Bronchial epithelial cell (primary cell): ENCODE measurements around the gene MRTFB. TPM values are rescaled to one million over a fixed set of nuclear protein-coding genes. Genes with fewer than 3 reads are reported as not detected.

ENCODE experiments used
- DNase-seq: peaks from one replicate; pipeline ENCODE4 v3.0.0-alpha.2; 2010; ENCODE audit warnings: low read depth
- FAIRE-seq: peaks from 2 replicates; lab custom pipeline; 2011; peaks lifted over from hg19 to GRCh38; lab: Jason Lieb, UNC
- H3K27me3 ChIP-seq: 2 replicates; pipeline ENCODE4 v1.5.1; 2011; ENCODE audit warnings: low read length; ENCODE audit not compliant: control insufficient read depth, insufficient read depth
- H3K36me3 ChIP-seq: 2 replicates; pipeline ENCODE4 v1.5.1; 2011; ENCODE audit warnings: low read length; ENCODE audit not compliant: control insufficient read depth, insufficient read depth
- H3K4me3 ChIP-seq: 2 replicates; pipeline ENCODE4 v1.5.1; 2011; ENCODE audit warnings: mild to moderate bottlenecking, low read depth, low read length, control low read depth
- total RNA-seq: library from RNA; depleted of rRNA; stranded (reverse); fragments of >200 nt; gene quantifications from 2 replicates; pipeline ENCODE4 v1.2.1, GENCODE V29; 2014
- TF ChIP-seq, protein P1 (sequence below): IDR thresholded peaks from 2 replicates; pipeline ENCODE4 v1.5.1; 2011; ENCODE audit warnings: mild to moderate bottlenecking, moderate library complexity, low read length, control low read depth, inconsistent platforms; ENCODE audit not compliant: insufficient read depth, severe bottlenecking

The MRTFB gene
- total RNA-seq, 1 donor from 2014 or later: 6.8 TPM

GRCh38 chr16:14280541-14280940 is 209.4 kb downstream of the MRTFB start:
- Histone ChIP-seq H3K4me3 (no peak overlapping the region), H3K27me3 (no peaks in the 10 kb centered on the region), H3K36me3 (no peaks in the 10 kb centered on the region)
- TF ChIP-seq, protein P1, sequence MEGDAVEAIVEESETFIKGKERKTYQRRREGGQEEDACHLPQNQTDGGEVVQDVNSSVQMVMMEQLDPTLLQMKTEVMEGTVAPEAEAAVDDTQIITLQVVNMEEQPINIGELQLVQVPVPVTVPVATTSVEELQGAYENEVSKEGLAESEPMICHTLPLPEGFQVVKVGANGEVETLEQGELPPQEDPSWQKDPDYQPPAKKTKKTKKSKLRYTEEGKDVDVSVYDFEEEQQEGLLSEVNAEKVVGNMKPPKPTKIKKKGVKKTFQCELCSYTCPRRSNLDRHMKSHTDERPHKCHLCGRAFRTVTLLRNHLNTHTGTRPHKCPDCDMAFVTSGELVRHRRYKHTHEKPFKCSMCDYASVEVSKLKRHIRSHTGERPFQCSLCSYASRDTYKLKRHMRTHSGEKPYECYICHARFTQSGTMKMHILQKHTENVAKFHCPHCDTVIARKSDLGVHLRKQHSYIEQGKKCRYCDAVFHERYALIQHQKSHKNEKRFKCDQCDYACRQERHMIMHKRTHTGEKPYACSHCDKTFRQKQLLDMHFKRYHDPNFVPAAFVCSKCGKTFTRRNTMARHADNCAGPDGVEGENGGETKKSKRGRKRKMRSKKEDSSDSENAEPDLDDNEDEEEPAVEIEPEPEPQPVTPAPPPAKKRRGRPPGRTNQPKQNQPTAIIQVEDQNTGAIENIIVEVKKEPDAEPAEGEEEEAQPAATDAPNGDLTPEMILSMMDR: no peak
- DNase-seq: no peak
- no peak for FAIRE-seq

GRCh38 chr16:14283786-14284185 is 212.7 kb downstream of the MRTFB start:
- H3K4me3 ChIP-seq: no peak overlapping the region
- no peaks in the 10 kb centered on the region for H3K36me3 ChIP-seq
- DNase-seq (no peak), FAIRE-seq (no peak)
- TF ChIP-seq, protein P1: no peak
- H3K27me3 ChIP-seq: no peaks in the 10 kb centered on the region

DNA sequence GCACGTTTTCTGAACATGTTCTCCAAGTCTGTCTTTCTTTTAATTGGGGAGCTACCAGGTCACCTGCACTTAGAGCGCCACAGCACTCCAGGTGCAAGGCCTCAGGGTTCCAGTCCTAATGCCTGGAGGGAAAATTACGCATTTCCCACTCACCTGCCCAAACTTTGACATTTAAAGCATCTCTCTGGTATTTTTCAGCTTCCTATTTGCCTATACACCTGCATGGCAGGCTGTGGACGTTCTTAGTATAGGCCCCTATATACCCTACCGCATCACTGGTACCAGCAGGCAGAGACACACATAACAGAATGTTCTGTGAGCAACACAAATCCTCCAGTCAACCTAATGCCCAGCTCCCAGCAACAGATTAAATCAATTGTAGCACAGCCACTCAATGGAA is 213.3 kb downstream of the MRTFB start:
- FAIRE-seq (no peak), DNase-seq (no peak)
- no peak overlapping the region for H3K4me3 ChIP-seq
- H3K36me3 ChIP-seq: no peaks in the 10 kb centered on the region
- TF ChIP-seq, protein P1: no peak
- H3K27me3 ChIP-seq: no peaks in the 10 kb centered on the region

DNA sequence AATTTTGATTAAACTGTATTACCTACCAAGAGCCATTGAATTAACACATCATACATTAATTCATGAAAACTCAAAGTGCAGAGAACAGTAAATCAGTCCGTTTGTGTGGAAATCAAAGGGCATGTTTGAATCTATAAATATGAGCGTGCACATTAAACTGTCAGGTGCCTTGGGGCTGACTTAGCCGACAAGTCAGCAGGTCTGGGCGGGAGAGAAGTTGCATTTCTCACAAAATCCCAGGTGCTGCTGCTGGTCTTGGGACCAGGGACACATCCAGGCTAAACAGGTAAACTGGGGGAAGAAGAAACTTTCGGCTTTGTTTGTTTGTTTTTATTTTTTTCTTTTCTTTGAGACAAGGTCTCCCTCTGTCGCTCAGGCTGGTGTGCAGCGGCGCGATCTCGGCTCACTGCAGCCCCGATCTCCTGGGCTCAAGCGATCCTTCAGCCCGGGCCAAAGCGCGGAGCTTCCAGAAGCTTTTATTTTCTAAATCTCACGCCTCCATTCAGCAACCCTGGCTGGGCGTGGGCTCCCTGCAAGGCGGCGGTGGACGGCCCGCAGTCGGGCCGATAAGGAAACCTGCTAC is 213.9 kb downstream of the MRTFB start:
- H3K4me3 ChIP-seq: peak overlapping the region; percentile 80
- TF ChIP-seq, protein P1: peak; percentile 48
- FAIRE-seq (no peak), DNase-seq (peak; percentile 59)
- no peaks in the 10 kb centered on the region for H3K36me3 ChIP-seq
- no peaks in the 10 kb centered on the region for H3K27me3 ChIP-seq

GRCh38 chr16:14285513-14286367 is 214.6 kb downstream of the MRTFB start:
- DNase-seq: peak; percentile 81
- Histone ChIP-seq H3K4me3 (peak overlapping the region; percentile 80), H3K36me3 (no peaks in the 10 kb centered on the region), H3K27me3 (no peaks in the 10 kb centered on the region)
- FAIRE-seq: no peak
- TF ChIP-seq, protein P1: no peak
